ENCODE results near the gene SOX30.

- TF ChIP-seq CTCF (IDR thresholded peaks at IDR 0.05) (no peak), NR2C2 (CRISPR knock-in tag; IDR thresholded peaks at IDR 0.05) (no peak), ZNF512 (CRISPR knock-in tag; IDR thresholded peaks at IDR 0.05; ENCODE audit: borderline replicate concordance) (no peak), JUN (CRISPR knock-in tag; IDR thresholded peaks at IDR 0.05) (no peak), E2F4 (CRISPR knock-in tag; IDR thresholded peaks at IDR 0.05; ENCODE audit: borderline replicate concordance, low read depth) (no peak)
Observed at GRCh38 chr5:157603333-157604190, 48.7 kb downstream of the SOX30 start.

Data from WTC11 (cell line).